Hepatocyte (in vitro differentiated cells): ENCODE results near the gene TANC1. TPM values are rescaled to one million over a fixed set of nuclear protein-coding genes. Genes with fewer than 3 reads are reported as not detected.

Source experiments
- DNase-seq: peaks from one replicate; pipeline ENCODE4 v3.0.0-alpha.2; 2016; ENCODE audit warnings: low spot score
- H2AFZ ChIP-seq: fragments of 200-600 bp; sonication (generic); 2 replicates; pipeline ENCODE4 v1.6.0; 2016; ENCODE audit warnings: antibody characterized with exemption, mild to moderate bottlenecking
- H3K27ac ChIP-seq: fragments of 200-600 bp; sonication (generic); 2 replicates; pipeline ENCODE4 v1.5.1; 2016; ENCODE audit warnings: mild to moderate bottlenecking
- H3K27me3 ChIP-seq: fragments of 200-600 bp; sonication (generic); 2 replicates; pipeline ENCODE4 v1.6.1; 2016
- H3K36me3 ChIP-seq: fragments of 200-600 bp; sonication (generic); replicated peaks from 2 replicates; pipeline ENCODE4 v1.5.1; 2016; ENCODE audit warnings: low read depth; ENCODE audit not compliant: insufficient read depth
- H3K4me1 ChIP-seq: fragments of 200-600 bp; sonication (generic); 2 replicates; pipeline ENCODE4 v1.5.1; 2016; ENCODE audit warnings: mild to moderate bottlenecking, moderate library complexity; ENCODE audit not compliant: insufficient read depth
- H3K4me2 ChIP-seq: fragments of 200-600 bp; sonication (generic); 2 replicates; pipeline ENCODE4 v1.6.0; 2016
- H3K4me3 ChIP-seq: fragments of 200-600 bp; sonication (generic); 2 replicates; pipeline ENCODE4 v1.5.1; 2016; ENCODE audit warnings: mild to moderate bottlenecking
- H3K79me2 ChIP-seq: fragments of 200-600 bp; sonication (generic); 2 replicates; pipeline ENCODE4 v1.6.0; 2017; ENCODE audit warnings: mild to moderate bottlenecking
- H3K9me2 ChIP-seq: fragments of 200-600 bp; sonication (generic); replicated peaks from 2 replicates; pipeline ENCODE4 v1.6.0; 2017; ENCODE audit warnings: mild to moderate bottlenecking; ENCODE audit not compliant: insufficient read depth
- H3K9me3 ChIP-seq: fragments of 200-600 bp; sonication (generic); 2 replicates; pipeline ENCODE4 v1.5.1; 2016; ENCODE audit warnings: low read depth, mild to moderate bottlenecking
- H4K20me1 ChIP-seq: fragments of 200-600 bp; sonication (generic); 2 replicates; pipeline ENCODE4 v1.6.0; 2016; ENCODE audit warnings: mild to moderate bottlenecking; ENCODE audit not compliant: insufficient read depth, poor library complexity, severe bottlenecking
- CTCF ChIP-seq: fragments of 200-600 bp; sonication (generic); IDR thresholded peaks from 2 replicates; pipeline ENCODE4 v1.5.1; 2016; ENCODE audit warnings: antibody characterized with exemption, mild to moderate bottlenecking; ENCODE audit not compliant: poor library complexity
- EZH2 ChIP-seq: fragments of 200-600 bp; sonication (generic); IDR thresholded peaks from 2 replicates; pipeline ENCODE4 v1.6.1; 2016; ENCODE audit warnings: antibody characterized with exemption, mild to moderate bottlenecking, borderline replicate concordance
- EZH2phosphoT487 ChIP-seq: fragments of 200-600 bp; sonication (generic); IDR thresholded peaks from one replicate; pipeline ENCODE4 v1.6.1; 2018; ENCODE audit warnings: antibody characterized with exemption, mild to moderate bottlenecking, low read depth, moderate library complexity; ENCODE audit not compliant: unreplicated experiment, severe bottlenecking
- WGBS: methylation state at CpG from one replicate; pipeline ENCODE4 v1.1.6; 2016; ENCODE audit warnings: low lambda C conversion rate; ENCODE audit errors: missing lambda C conversion rate; 5-methylcytosine and 5-hydroxymethylcytosine counted together
- polyA plus RNA-seq: library from polyadenylated mRNA; unstranded; fragments of >200 nt; fragmentation: Nextera tagmentation; extraction: Ambion mirVana; gene quantifications from 2 replicates; pipeline ENCODE4 v1.2.1, GENCODE V29; 2016
- total RNA-seq: library from RNA; depleted of rRNA; stranded (reverse); fragments of >200 nt; gene quantifications from 2 replicates; pipeline ENCODE4 v1.2.3, GENCODE V29; 2014

The TANC1 gene
- total and polyA plus RNA-seq, 2 experiments from 2014 or later = 8.3 to 18.5 TPM

- Histone ChIP-seq H2AFZ (no peak overlapping the region), H3K27ac (no peak overlapping the region), H3K79me2 (peaks cover 18% of the 10 kb centered on the region), H3K4me1 (peaks cover 5% of the 10 kb centered on the region), H3K36me3 (no peaks in the 10 kb centered on the region), H3K9me3 (no peaks in the 10 kb centered on the region), H3K4me2 (no peak overlapping the region), H3K9me2 (no peaks in the 10 kb centered on the region), H4K20me1 (no peaks in the 10 kb centered on the region), H3K27me3 (no peaks in the 10 kb centered on the region), H3K4me3 (no peak overlapping the region)
- no peak for DNase-seq
- no peak for TF ChIP-seq EZH2phosphoT487
These were observed 109.4 kb downstream of the TANC1 start for GRCh38 chr2:159077869-159078268.

GRCh38 chr2:159078443-159078842 lies 110.0 kb downstream of the TANC1 start:
- no peaks in the 10 kb centered on the region for H3K9me3 ChIP-seq
- no peak overlapping the region for H3K4me2 ChIP-seq
- peaks cover 2% of the 10 kb centered on the region for H3K4me1 ChIP-seq
- no peak overlapping the region for H2AFZ ChIP-seq
- no peaks in the 10 kb centered on the region for H4K20me1 ChIP-seq
- peaks cover 18% of the 10 kb centered on the region for H3K79me2 ChIP-seq
- H3K9me2 ChIP-seq = no peaks in the 10 kb centered on the region
- DNase-seq = no peak
- WGBS = 92% methylated on average over 1 of the region's 1 CpG
- H3K4me3 ChIP-seq = no peak overlapping the region
- no peak overlapping the region for H3K27ac ChIP-seq
- TF ChIP-seq EZH2 (no peak), EZH2phosphoT487 (no peak), CTCF (no peak)
- H3K36me3 ChIP-seq = no peaks in the 10 kb centered on the region
- H3K27me3 ChIP-seq = no peaks in the 10 kb centered on the region

- H3K4me1 ChIP-seq = no peaks in the 10 kb centered on the region
- no peak for TF ChIP-seq CTCF
- TF ChIP-seq EZH2phosphoT487 = no peak
- TF ChIP-seq EZH2 = no peak
These were observed 112.2 kb downstream of the TANC1 start for GRCh38 chr2:159080641-159081040.

GRCh38 chr2:159082119-159082518 lies 113.7 kb downstream of the TANC1 start:
- peaks cover 28% of the 10 kb centered on the region for H3K79me2 ChIP-seq
- no peak overlapping the region for H2AFZ ChIP-seq
- no peak for DNase-seq
- H3K9me2 ChIP-seq = no peaks in the 10 kb centered on the region
- no peaks in the 10 kb centered on the region for H4K20me1 ChIP-seq
- no peak overlapping the region for H3K27ac ChIP-seq
- no peaks in the 10 kb centered on the region for H3K36me3 ChIP-seq
- H3K9me3 ChIP-seq = no peaks in the 10 kb centered on the region
- H3K4me1 ChIP-seq = no peaks in the 10 kb centered on the region
- 90% methylated on average over 4 of the region's 4 CpGs for WGBS
- H3K27me3 ChIP-seq = no peaks in the 10 kb centered on the region
- TF ChIP-seq EZH2phosphoT487 (no peak), CTCF (no peak), EZH2 (no peak)
- H3K4me3 ChIP-seq = no peak overlapping the region
- no peak overlapping the region for H3K4me2 ChIP-seq

More at GRCh38 chr2:159080641-159081040, 112.2 kb downstream of the TANC1 start:
- no peak overlapping the region for H2AFZ ChIP-seq
- DNase-seq = no peak
- H3K27ac ChIP-seq = no peak overlapping the region
- H3K36me3 ChIP-seq = no peaks in the 10 kb centered on the region
- no peaks in the 10 kb centered on the region for H4K20me1 ChIP-seq
- H3K4me2 ChIP-seq = no peak overlapping the region
- WGBS = 96% methylated on average over 6 of the region's 6 CpGs
- H3K9me2 ChIP-seq = no peaks in the 10 kb centered on the region
- no peaks in the 10 kb centered on the region for H3K9me3 ChIP-seq
- no peak overlapping the region for H3K4me3 ChIP-seq
- peaks cover 25% of the 10 kb centered on the region for H3K79me2 ChIP-seq
- no peaks in the 10 kb centered on the region for H3K27me3 ChIP-seq
